GM18505 (cell line): Measurements from ENCODE around the gene TPX2.
"Not testable (repeated sequence)": the region's sequence is repeated elsewhere in the genome, so short reads cannot be mapped to it uniquely, and the experiment has no call there.

Experiments
- ATAC-seq: cut with Tn5 transposase; IDR thresholded peaks from one replicate; pipeline ENCODE4 v1.9.1; 2021; ENCODE audit not compliant: unreplicated experiment
- POLR2A ChIP-seq: IDR thresholded peaks from 4 replicates; pipeline ENCODE4 v1.6.1; 2011; ENCODE audit warnings: borderline replicate concordance; ENCODE audit not compliant: insufficient read depth, insufficient read length; ENCODE audit errors: extremely low read depth

Gene TPX2

DNA sequence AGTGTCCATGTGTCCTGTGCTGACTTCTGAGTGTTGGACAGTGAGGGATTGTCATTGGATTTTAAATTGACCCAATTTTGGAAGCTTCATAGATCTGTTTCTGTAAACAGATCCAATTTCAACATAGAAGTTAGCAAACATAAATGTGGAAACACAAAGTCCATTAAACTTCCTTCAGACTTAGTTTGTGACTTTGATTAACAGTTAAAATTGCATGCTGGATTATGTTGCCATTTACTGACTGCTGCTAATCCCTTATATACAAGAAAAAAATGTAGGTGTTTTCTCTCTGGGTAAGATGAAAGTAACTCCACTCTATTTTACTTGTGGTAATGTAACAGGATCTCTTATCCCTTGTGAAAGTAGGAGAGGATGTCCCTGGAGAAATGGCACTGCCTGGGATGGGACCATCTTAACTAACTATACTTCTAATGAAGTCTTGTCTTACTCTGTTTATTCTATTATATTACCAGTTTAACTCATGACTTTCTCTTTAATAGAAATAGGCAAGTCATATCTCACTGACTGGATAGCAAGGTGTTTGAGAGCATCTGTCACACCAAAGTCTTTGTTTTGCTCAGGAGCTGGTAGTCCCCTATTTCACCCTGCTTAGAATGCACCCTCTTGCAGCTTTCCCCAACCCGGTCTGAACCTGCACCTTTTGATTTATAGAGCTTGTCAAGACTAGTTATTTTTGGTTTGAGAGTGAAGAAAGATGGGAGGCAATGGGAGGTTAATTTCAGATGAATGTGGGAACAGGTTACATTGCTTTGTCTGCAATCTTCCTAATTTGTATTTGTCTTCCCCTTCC is 7.2 kb downstream of the TPX2 start:
- no peak for ATAC-seq
- no peak for TF ChIP-seq POLR2A

- ATAC-seq = not testable (repeated sequence)
These were observed 7.9 kb downstream of the TPX2 start for GRCh38 chr20:31747028-31747427.

DNA sequence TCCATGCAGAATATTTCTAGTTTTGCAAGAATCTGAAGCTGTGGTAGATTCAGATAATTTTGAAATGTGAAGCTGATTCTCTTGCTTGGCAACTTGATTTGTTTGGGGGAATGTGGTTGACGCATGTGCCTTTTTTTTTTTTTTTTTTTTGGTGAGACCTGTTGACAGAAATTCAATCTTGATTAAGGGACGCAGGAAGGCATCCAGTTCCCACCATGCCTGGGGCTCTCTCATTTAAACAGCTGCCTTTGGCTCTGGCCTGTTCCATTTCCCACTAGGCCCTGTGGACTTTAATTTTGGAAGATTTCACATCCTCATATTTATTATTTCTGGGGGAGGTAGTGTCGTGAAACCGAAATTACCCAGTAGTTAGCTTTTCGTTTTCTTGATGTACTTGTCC is 8.6 kb downstream of the TPX2 start:
- TF ChIP-seq POLR2A = no peak
- no peak for ATAC-seq

DNA sequence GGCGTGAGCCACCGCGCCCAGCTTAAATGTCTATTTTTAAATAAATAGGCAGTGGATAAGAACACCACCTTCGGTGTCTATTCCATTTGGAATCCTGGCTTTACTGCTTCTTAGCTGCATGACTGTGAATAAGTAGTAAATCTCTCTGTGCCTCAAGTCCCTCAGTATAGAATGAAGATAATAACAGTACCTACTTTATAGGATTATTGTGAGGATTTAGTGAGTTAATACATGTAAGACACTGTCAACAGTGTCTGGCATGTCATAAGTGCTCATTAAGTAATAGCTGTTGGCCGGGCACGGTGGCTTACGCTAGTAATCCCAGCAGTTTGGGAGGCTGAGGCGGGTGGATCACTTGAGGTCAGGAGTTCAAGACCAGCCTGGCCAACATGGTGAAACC is 10.1 kb downstream of the TPX2 start:
- ATAC-seq = no peak
- no peak for TF ChIP-seq POLR2A

DNA sequence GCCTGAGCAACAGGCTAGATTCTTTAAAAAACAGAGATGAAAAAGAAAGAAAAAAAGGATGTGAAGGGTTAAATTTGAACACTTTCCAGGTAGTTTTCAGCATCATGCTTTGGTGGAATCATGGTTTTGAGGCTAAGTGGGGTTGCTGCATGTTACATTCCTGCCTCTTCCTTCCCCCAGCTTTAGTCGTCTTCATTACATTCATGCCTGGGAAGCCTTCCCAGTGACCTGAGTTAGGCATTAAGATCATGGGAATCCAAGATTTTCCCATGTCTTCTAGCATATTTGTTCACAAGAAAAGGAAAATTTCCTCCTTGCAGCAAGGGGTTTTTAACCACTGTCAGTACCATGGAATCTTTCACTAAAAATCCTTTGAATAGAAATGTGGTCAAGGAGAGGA is 12.0 kb downstream of the TPX2 start:
- TF ChIP-seq POLR2A = no peak

DNA sequence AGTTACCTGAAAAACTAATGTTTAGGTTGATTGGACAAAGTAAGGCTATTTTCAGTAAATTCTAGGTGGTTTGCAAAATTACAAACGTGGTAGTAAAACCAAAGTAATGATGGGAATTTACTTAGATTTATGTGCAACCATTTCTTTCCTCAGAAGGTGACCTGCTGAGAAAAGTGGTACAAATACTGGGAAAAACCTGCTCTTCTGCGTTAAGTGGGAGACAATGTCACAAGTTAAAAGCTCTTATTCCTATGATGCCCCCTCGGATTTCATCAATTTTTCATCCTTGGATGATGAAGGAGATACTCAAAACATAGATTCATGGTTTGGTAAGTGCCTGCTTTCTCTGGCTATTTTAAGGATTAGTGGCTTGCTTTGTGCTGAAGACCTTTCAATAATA is 18.2 kb downstream of the TPX2 start:
- ATAC-seq = no peak
- no peak for TF ChIP-seq POLR2A

More for the DNA sequence above, 12.0 kb downstream of the TPX2 start:
- no peak for ATAC-seq

DNA sequence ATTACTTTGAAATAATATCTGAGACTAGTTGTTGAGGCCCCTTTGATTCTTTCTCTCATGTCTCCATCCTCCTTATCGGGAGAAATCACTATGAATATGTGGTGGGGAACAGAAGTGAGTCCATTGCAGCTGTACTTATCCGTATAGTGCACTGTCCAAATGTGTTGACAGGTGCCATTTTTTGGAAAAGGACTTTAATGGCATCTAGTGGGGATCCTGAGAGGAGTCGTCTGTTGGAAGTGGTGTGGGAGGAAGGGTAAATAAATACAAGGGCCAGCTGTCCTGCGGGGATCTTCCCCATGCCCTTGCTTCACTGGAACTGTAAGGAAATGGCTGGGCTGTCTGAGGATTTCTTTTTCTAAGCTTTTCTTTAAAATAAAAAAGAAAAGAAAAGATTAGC is 19.4 kb downstream of the TPX2 start:
- ATAC-seq = no peak
- no peak for TF ChIP-seq POLR2A

DNA sequence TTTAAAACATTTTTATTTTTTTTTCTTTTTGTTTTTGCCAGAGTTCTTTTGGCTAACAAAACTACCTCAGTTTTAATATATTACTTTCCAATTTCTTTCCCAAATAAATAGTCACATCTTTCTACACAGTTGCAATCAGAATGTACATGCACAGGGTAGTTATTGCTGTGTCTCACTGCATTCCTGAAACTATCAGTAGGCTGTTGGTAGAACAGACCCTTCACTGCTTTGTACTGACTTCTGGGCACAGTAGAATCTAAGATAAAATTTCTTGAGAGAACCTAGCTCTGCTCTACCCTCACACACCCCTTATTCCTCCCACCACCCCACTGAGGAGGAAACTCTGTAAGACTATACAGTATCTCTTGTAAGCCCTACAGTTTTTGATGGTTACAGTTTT is 19.9 kb downstream of the TPX2 start:
- TF ChIP-seq POLR2A = no peak
- ATAC-seq = no peak

GRCh38 chr20:31759836-31760518 is 20.9 kb downstream of the TPX2 start:
- no peak for ATAC-seq
- TF ChIP-seq POLR2A = no peak

DNA sequence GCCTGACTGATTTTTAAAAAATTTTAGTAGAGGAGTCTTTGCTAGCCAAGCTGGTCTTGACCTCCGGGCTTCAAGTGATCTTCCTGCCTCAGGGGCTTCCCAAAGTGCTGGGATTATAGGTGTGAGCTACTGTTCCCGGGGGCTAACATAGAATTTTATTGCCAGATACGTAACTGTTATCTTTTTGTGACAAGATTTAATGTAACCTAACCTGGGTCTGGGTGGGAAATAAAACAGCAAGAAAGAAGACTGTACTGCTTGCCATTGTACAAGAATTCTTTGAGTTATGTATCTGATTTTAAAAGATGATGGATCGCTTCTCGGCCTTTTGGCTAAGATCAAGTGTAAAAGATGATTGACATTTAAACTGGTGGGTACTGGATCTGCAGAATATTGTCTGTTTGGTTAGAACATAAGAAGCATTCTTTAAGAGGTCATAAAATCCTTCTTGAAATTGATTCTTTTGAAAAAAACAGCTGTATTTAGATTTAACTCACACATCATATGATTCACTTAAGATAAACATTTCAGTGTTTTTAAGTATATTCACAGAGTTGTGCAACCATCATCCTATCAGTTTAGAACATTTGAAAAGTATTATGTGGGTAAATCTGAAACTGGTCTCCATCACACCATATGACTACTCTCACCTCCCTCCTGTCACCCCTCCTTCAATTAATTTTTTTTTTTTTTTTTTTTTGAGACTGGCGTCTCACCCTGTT is 21.6 kb downstream of the TPX2 start:
- no peak for TF ChIP-seq POLR2A
- no peak for ATAC-seq

DNA sequence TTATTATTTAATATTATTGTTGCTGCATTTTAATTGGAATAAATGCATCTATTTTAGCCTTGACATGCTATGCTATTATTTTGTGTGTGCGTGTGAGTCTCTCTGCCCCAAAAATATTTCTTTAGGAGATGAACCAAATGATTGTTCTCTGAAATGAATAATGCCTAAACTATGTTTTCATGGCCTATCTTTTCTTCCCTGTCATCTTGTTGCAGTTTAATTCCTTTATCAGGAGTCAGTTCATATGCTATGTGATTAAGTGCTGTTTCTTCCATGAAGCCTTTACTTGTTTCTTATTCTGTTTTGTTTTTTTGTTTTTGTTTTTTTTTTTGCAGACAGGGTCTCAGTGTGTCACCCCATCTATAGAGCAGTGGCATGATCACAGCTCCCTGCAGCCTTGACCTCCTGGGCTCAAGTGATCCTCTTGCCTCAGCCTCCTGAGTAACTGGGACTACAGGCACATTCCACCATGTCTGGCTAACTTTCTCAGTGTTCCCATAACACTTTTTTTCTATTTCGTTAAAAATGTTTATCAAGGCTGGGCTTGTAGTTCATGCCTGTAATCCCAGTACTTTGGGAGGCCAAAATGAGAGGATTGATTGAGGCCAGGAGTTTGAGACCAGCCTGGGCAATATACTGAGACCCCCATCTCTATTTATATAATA is 25.7 kb downstream of the TPX2 start:
- TF ChIP-seq POLR2A = no peak
- no peak for ATAC-seq

- TF ChIP-seq POLR2A = no peak
- ATAC-seq = no peak
These were observed 28.7 kb downstream of the TPX2 start for GRCh38 chr20:31767805-31768204.

GRCh38 chr20:31769681-31770080 is 30.6 kb downstream of the TPX2 start:
- no peak for ATAC-seq
- TF ChIP-seq POLR2A = no peak

- no peak for ATAC-seq
These were observed 31.2 kb downstream of the TPX2 start for GRCh38 chr20:31770243-31770642.

DNA sequence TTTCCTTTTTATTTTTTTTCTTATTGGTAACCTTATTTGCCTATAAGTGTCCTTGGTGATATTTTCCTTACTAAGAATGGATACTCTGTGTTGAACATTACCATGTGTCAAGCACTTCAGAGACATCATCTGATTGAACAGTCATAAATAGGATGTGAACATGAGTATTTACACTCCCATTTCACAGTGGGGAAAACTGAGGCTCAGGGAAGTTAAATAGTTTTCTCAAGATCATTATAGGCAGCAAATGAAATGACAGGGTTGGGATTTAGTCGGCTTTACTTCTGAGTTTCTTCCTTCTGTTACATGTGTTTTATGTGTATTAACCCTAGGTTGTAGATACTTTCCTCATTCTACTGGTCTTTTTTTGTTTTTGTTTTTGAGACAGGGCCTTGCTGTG is 35.3 kb downstream of the TPX2 start:
- ATAC-seq = no peak
- no peak for TF ChIP-seq POLR2A

More at GRCh38 chr20:31770243-31770642, 31.2 kb downstream of the TPX2 start:
- no peak for TF ChIP-seq POLR2A
